Left ventricle myocardium inferior (tissue), 1 donor: Measurements from ENCODE around the gene LAMB3. TPM values are rescaled to one million over a fixed set of nuclear protein-coding genes. Genes with fewer than 3 reads are reported as not detected.

Experiments used
- DNase-seq: peaks from one replicate; pipeline ENCODE4 v3.0.0-alpha.2; 2020
- H3K27ac ChIP-seq: fragments of 200-600 bp; replicated peaks from 2 replicates; pipeline ENCODE4 v1.8.0; 2021
- H3K27me3 ChIP-seq: fragments of 200-600 bp; 2 replicates; pipeline ENCODE4 v1.8.0; 2021; ENCODE audit warnings: low read depth
- H3K36me3 ChIP-seq: fragments of 200-600 bp; 2 replicates; pipeline ENCODE4 v1.8.0; 2021
- H3K4me1 ChIP-seq: fragments of 200-600 bp; 2 replicates; pipeline ENCODE4 v1.8.0; 2021
- H3K4me3 ChIP-seq: fragments of 200-600 bp; 2 replicates; pipeline ENCODE4 v1.8.0; 2021; ENCODE audit warnings: mild to moderate bottlenecking, moderate library complexity
- H3K9me3 ChIP-seq: fragments of 200-600 bp; replicated peaks from 2 replicates; pipeline ENCODE4 v1.8.0; 2021
- intact Hi-C: fragments of 100-400 bp; cut with micrococcal nuclease; formaldehyde crosslinking; loops from one replicate; pipeline ENCODE4 v1.11.0; 2022
- total RNA-seq: library from RNA; stranded (reverse); fragmentation: NEBNext Ultra II Directional; extraction: Animal tissue kit (Norgen Biotek cat#: 25700); gene quantifications from one replicate; pipeline ENCODE4 v1.2.1, GENCODE V29; 2021
- TF ChIP-seq, protein P1 (sequence below): fragments of 200-600 bp; IDR thresholded peaks from 2 replicates; pipeline ENCODE4 v1.8.0; 2021; ENCODE audit warnings: antibody characterized with exemption, mild to moderate bottlenecking, borderline replicate concordance
- donor health status: DM: no; HTN: yes; CAD: no; lungs with severe emphysema.

Gene LAMB3
- total RNA-seq, 1 donor from 2014 or later, result 6.5 TPM

DNA sequence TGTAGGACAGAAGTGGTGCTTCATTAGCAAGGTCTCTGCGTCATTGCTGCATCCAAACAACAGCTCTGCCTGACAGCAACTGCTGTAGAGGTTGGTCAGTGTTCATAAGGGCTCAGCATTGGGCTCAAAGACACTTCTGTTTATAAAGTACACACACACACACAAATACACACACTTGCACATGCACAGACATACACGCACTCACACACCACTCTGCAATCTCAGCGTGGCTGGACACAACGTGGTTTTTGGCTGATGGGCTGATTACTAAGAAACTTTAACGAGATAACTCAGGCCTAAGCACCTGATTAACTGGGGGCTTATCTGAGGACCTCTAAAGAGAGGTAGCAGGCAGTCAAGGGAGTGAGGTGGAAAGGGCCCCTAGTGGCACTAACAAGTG lies 48.3 kb downstream of the LAMB3 start:
- Histone ChIP-seq H3K27me3 (no peaks in the 10 kb centered on the region), H3K36me3 (no peaks in the 10 kb centered on the region), H3K9me3 (no peaks in the 10 kb centered on the region), H3K4me3 (no peak overlapping the region), H3K27ac (no peak overlapping the region), H3K4me1 (no peaks in the 10 kb centered on the region)
- no peak for DNase-seq
- intact Hi-C loops, result no loop called here
- TF ChIP-seq, protein P1, sequence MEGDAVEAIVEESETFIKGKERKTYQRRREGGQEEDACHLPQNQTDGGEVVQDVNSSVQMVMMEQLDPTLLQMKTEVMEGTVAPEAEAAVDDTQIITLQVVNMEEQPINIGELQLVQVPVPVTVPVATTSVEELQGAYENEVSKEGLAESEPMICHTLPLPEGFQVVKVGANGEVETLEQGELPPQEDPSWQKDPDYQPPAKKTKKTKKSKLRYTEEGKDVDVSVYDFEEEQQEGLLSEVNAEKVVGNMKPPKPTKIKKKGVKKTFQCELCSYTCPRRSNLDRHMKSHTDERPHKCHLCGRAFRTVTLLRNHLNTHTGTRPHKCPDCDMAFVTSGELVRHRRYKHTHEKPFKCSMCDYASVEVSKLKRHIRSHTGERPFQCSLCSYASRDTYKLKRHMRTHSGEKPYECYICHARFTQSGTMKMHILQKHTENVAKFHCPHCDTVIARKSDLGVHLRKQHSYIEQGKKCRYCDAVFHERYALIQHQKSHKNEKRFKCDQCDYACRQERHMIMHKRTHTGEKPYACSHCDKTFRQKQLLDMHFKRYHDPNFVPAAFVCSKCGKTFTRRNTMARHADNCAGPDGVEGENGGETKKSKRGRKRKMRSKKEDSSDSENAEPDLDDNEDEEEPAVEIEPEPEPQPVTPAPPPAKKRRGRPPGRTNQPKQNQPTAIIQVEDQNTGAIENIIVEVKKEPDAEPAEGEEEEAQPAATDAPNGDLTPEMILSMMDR, result no peak

DNA sequence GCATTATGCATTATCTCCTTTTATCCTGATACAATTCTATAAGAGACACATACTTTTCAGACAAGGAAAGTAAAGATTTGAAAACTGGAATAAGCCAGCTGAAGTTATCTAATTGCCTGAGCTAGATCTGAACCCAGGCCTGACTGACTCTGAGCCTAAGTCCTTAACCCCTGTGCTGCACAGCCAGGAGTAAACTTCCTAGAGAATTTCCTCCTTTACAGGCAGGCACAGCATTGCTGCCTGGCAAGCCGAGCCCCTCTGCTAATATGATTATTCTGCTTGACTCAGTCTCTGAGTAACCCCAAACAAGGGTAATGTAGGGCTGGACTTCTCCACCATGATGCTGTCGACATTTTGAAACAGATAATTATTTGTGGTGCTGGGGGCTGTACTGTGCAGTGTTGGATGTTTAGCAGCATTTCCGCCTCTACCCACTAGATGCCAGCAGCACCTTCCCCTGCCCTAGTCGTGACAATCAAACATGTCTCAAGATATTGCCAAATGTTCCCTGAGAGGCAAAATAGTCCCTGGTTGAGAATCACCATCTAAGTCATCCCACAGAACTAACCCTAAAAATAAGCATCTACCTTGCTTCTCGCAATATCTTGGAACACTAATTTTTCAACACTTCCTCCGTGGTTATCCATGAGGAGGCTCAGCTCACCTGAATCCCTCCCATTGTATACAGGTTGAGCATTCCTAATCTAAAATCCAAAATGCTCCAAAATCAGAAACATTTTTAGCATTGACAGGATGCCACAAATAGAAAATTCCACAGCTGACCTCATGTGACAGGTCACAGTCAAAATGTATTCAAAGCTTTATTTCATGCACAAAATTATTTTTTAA lies 50.2 kb downstream of the LAMB3 start:
- H3K9me3 ChIP-seq, result no peaks in the 10 kb centered on the region
- TF ChIP-seq, protein P1, result peak; percentile 78
- no peak overlapping the region for H3K4me3 ChIP-seq
- intact Hi-C loops, result no loop called here
- no peaks in the 10 kb centered on the region for H3K36me3 ChIP-seq
- H3K27ac ChIP-seq, result no peak overlapping the region
- no peaks in the 10 kb centered on the region for H3K4me1 ChIP-seq
- no peaks in the 10 kb centered on the region for H3K27me3 ChIP-seq
- DNase-seq, result no peak

DNA sequence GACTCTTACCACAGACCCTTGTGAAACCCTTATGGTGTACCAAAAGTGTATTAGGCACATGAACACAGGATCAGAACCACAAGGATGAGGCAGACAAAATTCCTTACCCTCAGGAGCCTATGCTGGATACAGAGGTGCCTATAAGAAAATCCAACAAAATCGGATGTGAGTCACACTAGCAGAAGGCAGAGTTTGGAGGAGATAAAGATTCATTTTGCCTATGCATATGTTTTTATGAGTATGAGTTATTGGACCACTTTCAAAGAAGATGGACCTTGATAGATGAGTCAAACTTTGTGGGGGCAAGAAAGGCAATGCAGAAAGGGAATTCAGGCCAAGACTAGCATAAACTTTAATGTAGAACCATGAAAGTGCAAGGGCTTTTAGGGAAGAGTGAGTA lies 51.7 kb downstream of the LAMB3 start:
- DNase-seq, result no peak
- intact Hi-C loops, result no loop called here

DNA sequence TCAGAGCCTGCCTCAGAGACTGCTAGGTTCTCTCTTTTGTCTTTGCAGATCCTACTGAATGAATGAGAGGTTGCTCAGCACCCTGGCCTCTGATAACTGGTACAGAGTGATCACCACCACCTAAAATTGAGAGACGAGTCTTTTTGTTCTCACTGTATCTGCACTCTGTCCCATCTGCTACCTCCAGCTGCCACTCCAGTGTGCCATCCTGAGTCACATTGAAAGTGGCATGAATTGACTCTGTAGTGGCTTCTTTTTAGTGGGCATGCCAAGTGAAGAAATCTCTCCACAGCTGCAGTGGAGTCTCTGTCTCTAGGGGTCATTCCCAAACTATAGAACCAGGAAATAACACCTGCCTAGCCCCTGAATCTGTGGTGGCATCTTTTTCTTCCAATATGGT lies 54.0 kb downstream of the LAMB3 start:
- Histone ChIP-seq H3K27me3 (no peaks in the 10 kb centered on the region), H3K4me1 (no peaks in the 10 kb centered on the region), H3K9me3 (no peaks in the 10 kb centered on the region), H3K27ac (no peak overlapping the region), H3K4me3 (no peak overlapping the region), H3K36me3 (no peaks in the 10 kb centered on the region)
- TF ChIP-seq, protein P1, result no peak
- no peak for DNase-seq
- intact Hi-C loops, result no loop called here

More for the DNA sequence above, 51.7 kb downstream of the LAMB3 start:
- Histone ChIP-seq H3K27ac (no peak overlapping the region), H3K9me3 (no peaks in the 10 kb centered on the region), H3K4me3 (no peak overlapping the region), H3K4me1 (no peaks in the 10 kb centered on the region), H3K36me3 (no peaks in the 10 kb centered on the region), H3K27me3 (no peaks in the 10 kb centered on the region)
- TF ChIP-seq, protein P1, result no peak

DNA sequence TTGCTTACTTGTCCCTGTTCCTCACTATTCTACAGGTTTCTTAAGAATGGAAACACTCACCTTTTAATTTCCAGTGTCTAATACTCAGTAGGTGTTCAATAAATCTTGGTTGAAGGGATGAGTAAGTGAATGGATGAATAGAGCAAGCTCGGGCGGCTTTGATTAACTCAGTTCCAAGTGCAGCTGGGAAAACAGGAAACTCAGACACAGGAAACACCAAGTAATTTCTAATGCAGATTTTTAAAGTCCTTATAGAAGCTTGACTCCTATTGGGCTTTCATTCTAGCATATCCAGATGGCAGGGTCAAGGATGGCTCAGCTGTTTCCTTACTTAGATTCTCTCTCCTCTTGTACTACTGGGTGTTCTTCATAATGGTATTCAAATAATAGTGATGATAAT lies 54.7 kb downstream of the LAMB3 start:
- TF ChIP-seq, protein P1, result no peak
- H3K27ac ChIP-seq, result no peak overlapping the region
- H3K36me3 ChIP-seq, result no peaks in the 10 kb centered on the region
- no peak for DNase-seq
- H3K27me3 ChIP-seq, result no peaks in the 10 kb centered on the region
- no peaks in the 10 kb centered on the region for H3K9me3 ChIP-seq
- no peak overlapping the region for H3K4me3 ChIP-seq
- intact Hi-C loops, result no loop called here
- H3K4me1 ChIP-seq, result no peaks in the 10 kb centered on the region
